IPS DF 6.9 (cell line): Measurements from ENCODE around the gene ETFBKMT.

Experiments
- DNase-seq: peaks from one replicate; pipeline ENCODE4 v3.0.0-alpha.2; 2013; ENCODE audit warnings: low read depth, low spot score
- H3K27ac ChIP-seq: one replicate; pipeline ENCODE4 v1.5.1; 2013; ENCODE audit warnings: low read length, control low read depth
- H3K27me3 ChIP-seq: 2 replicates; pipeline ENCODE4 v1.6.1; 2013; ENCODE audit warnings: mild to moderate bottlenecking, low read length; ENCODE audit not compliant: control insufficient read depth, insufficient read depth
- H3K36me3 ChIP-seq: 2 replicates; pipeline ENCODE4 v1.6.1; 2013; ENCODE audit warnings: low read length; ENCODE audit not compliant: control insufficient read depth, insufficient read depth
- H3K4me1 ChIP-seq: 2 replicates; pipeline ENCODE4 v1.6.1; 2013; ENCODE audit warnings: low read length; ENCODE audit not compliant: control insufficient read depth, insufficient read depth
- H3K4me3 ChIP-seq: 2 replicates; pipeline ENCODE4 v1.5.1; 2013; ENCODE audit warnings: mild to moderate bottlenecking, low read length
- H3K9me3 ChIP-seq: 2 replicates; pipeline ENCODE4 v1.6.1; 2013; ENCODE audit warnings: low read length, inconsistent platforms; ENCODE audit not compliant: control insufficient read depth, insufficient read depth
- WGBS: extraction: QIAGEN DNeasy Blood & Tissue Kit; methylation state at CpG from one replicate; pipeline ENCODE4 v1.1.7; 2013; ENCODE audit warnings: mixed read lengths, missing lambda C conversion rate; ENCODE audit not compliant: insufficient read length, insufficient coverage; 5-methylcytosine and 5-hydroxymethylcytosine counted together

Gene ETFBKMT

DNA sequence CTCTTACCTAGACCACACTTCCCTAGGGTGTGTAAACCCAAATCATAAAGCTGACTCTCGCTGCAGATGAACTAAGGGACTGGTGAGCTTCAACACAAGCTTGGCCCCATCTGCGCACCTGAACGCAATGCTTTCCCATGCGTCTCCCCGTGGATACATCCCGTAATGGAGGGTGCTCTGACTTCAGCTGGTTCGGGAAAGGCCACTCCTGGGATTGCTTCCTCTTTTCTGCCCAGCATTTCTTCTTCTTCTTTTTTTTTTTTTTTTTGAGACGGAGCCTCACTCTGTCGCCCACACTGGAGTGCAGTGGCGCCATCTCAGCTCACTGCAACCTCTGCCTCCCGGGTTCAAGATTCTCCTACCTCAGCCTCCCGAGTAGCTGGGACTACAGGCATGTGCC is 27.7 kb upstream of the ETFBKMT start:
- no CpG with 5 or more reads among the region's 12 CpGs for WGBS
- no peak for DNase-seq
- Histone ChIP-seq H3K36me3 (no peaks in the 10 kb centered on the region), H3K4me3 (no peak overlapping the region), H3K27ac (no peak overlapping the region), H3K27me3 (no peaks in the 10 kb centered on the region), H3K9me3 (no peaks in the 10 kb centered on the region), H3K4me1 (no peaks in the 10 kb centered on the region)

DNA sequence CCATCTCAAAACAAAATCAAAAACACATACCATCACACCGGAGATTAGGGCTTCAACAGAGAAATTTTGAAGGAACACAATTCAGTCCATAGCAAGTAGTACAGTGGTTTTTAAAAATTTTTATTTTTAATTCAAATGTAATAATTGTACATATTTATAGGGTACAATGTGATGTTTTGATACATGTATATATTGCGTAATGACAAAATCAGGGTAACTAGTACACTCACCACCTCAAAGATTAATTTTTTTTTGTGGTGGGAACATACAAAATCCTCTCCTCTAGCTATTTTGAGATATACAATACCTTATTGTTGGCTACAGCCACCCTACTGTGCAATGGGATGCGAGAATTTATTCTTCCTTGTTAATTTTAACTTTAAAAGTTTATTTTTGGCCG is 26.0 kb upstream of the ETFBKMT start:
- Histone ChIP-seq H3K9me3 (no peaks in the 10 kb centered on the region), H3K4me1 (no peaks in the 10 kb centered on the region), H3K4me3 (no peak overlapping the region), H3K27ac (no peak overlapping the region), H3K27me3 (no peaks in the 10 kb centered on the region), H3K36me3 (no peaks in the 10 kb centered on the region)
- DNase-seq = no peak
- no CpG with 5 or more reads among the region's 4 CpGs for WGBS

DNA sequence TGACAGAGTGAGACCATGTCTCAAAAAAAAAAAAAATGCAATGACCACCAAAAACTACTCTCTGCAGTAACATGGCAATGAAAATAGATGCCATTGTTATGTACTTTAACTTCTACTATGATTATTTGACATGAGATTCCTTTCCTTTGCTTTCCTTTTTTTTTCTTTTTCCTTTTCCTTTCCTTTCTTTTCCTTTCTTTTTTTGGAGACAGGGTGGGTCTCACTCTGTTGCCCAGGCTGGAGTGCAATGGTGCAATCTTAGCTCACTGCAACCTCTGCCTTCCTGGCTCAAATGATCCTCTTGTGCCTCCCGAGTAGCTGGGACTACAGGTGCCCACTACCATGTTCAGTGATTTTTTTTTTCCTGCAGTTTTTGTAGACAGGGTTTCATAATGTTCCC is 24.9 kb upstream of the ETFBKMT start:
- no peak for DNase-seq
- Histone ChIP-seq H3K27me3 (no peaks in the 10 kb centered on the region), H3K4me1 (no peaks in the 10 kb centered on the region), H3K27ac (no peak overlapping the region), H3K36me3 (no peaks in the 10 kb centered on the region), H3K9me3 (no peaks in the 10 kb centered on the region), H3K4me3 (no peak overlapping the region)
- no CpG with 5 or more reads among the region's 1 CpG for WGBS

DNA sequence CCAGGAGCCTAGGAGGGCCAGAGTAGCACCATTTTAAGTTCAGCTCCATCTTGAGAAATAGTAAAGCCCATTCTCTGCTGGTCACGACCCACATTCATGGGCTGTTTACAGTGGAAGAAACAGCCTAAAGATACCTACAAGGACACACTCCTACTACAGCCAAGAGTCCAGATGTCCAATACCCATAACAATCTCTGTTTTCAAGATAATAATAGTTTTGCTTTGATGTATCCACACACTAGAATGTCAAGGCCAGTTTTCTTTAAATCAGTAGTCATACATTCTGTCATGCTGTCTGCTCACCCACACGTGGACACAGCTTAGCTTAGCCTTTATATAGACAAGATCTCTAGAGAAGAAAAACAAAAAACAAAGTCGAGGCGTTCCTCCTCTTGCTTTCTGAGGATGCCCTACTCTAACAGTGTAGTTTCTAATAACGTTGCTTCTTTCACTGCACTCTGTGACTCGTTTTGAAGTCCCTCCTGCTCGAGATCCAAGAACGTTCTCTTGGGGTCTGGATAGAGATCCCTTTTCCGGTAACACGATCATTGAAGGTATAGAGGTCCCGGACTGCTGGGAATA is 17.9 kb upstream of the ETFBKMT start:
- no peaks in the 10 kb centered on the region for H3K9me3 ChIP-seq

DNA sequence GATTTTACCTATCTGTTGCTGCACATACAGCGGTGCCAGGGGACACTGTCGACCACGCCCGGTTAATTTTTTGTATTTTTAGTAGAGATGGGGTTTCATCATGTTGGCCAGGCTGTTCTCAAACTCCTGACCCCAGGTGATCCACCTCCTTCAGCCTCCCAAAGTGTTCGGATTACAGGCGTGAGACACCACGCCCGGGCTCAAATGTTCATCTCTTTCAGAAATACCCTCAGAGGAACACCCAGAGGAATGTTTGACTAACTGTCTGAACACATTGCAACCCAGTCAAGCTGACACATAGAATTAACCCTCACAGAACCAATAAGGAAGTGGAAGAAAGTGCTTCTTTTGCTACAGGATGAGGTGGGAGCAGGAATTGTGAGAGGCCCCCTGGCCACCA is 15.0 kb upstream of the ETFBKMT start:
- H3K36me3 ChIP-seq = no peaks in the 10 kb centered on the region
- H3K9me3 ChIP-seq = no peaks in the 10 kb centered on the region
- no peaks in the 10 kb centered on the region for H3K4me1 ChIP-seq
- no peak overlapping the region for H3K4me3 ChIP-seq
- H3K27me3 ChIP-seq = no peaks in the 10 kb centered on the region
- no CpG with 5 or more reads among the region's 8 CpGs for WGBS
- no peak for DNase-seq
- no peak overlapping the region for H3K27ac ChIP-seq

More for the DNA sequence above, 17.9 kb upstream of the ETFBKMT start:
- H3K36me3 ChIP-seq = no peaks in the 10 kb centered on the region
- H3K27me3 ChIP-seq = no peaks in the 10 kb centered on the region
- no peaks in the 10 kb centered on the region for H3K4me1 ChIP-seq
- H3K27ac ChIP-seq = no peak overlapping the region
- H3K4me3 ChIP-seq = no peak overlapping the region
- DNase-seq = no peak
- WGBS = no CpG with 5 or more reads among the region's 11 CpGs

DNA sequence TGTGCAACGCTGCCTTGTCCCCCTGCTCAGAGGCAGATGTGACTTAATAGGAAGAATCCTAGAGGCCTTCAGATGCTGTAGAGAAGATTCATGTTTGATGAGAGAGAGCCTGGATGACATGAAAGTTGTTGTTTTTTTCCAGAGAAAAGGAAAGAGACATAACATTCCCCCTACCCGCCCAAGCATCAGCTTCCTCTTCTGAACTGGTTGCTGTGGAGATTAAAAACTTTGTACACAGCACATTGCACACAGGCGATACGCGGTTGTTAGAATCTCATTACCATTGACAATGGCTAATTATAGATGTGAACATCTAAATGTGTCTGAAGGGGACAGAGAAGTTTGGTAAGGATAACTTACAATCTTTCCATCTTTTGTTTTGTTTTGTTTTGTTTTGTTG is 13.6 kb upstream of the ETFBKMT start:
- Histone ChIP-seq H3K27ac (no peak overlapping the region), H3K27me3 (no peaks in the 10 kb centered on the region), H3K9me3 (no peaks in the 10 kb centered on the region), H3K4me1 (no peaks in the 10 kb centered on the region), H3K36me3 (no peaks in the 10 kb centered on the region), H3K4me3 (no peak overlapping the region)
- no peak for DNase-seq
- WGBS = no CpG with 5 or more reads among the region's 5 CpGs

DNA sequence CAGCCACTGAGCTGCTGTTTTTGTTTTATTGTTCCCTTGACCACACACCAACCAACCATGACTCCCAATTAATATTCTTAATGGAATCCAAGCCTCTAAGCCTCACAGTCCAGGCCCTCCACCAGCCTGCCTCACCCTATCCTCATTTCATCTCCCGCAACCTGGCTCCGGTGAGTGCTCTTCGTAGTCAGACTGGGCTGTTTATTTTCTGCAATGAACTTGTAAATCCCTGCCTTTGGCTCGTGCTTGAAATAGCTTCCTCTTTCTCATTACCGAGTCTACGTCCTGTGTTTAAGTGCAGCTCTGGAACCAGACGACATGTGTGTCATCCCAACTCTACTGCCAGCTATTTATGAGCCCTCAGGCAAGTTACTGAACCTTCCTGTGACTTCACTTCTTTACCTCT is 12.4 kb upstream of the ETFBKMT start:
- no peak for DNase-seq
- Histone ChIP-seq H3K4me3 (no peak overlapping the region), H3K4me1 (no peaks in the 10 kb centered on the region), H3K36me3 (no peaks in the 10 kb centered on the region), H3K9me3 (no peaks in the 10 kb centered on the region), H3K27ac (no peak overlapping the region), H3K27me3 (no peaks in the 10 kb centered on the region)
- no CpG with 5 or more reads among the region's 7 CpGs for WGBS

GRCh38 chr12:31650918-31651317 is 8.6 kb upstream of the ETFBKMT start:
- no peak for DNase-seq
- no CpG with 5 or more reads among the region's 6 CpGs for WGBS
- H3K27ac ChIP-seq = no peak overlapping the region
- no peaks in the 10 kb centered on the region for H3K4me1 ChIP-seq
- no peak overlapping the region for H3K4me3 ChIP-seq
- no peaks in the 10 kb centered on the region for H3K36me3 ChIP-seq
- no peaks in the 10 kb centered on the region for H3K27me3 ChIP-seq
- H3K9me3 ChIP-seq = no peaks in the 10 kb centered on the region

GRCh38 chr12:31651893-31652521 is 7.5 kb upstream of the ETFBKMT start:
- Histone ChIP-seq H3K27ac (no peak overlapping the region), H3K36me3 (no peaks in the 10 kb centered on the region), H3K4me1 (no peaks in the 10 kb centered on the region), H3K27me3 (no peaks in the 10 kb centered on the region), H3K4me3 (no peak overlapping the region), H3K9me3 (no peaks in the 10 kb centered on the region)
- WGBS = no CpG with 5 or more reads among the region's 18 CpGs
- DNase-seq = no peak

- WGBS = no CpG with 5 or more reads among the region's 4 CpGs
- H3K4me1 ChIP-seq = no peaks in the 10 kb centered on the region
- no peak overlapping the region for H3K27ac ChIP-seq
- no peaks in the 10 kb centered on the region for H3K9me3 ChIP-seq
- H3K36me3 ChIP-seq = no peaks in the 10 kb centered on the region
- H3K27me3 ChIP-seq = no peaks in the 10 kb centered on the region
- H3K4me3 ChIP-seq = no peak overlapping the region
- no peak for DNase-seq
Measured at GRCh38 chr12:31655208-31655607, 4.3 kb upstream of the ETFBKMT start.

DNA sequence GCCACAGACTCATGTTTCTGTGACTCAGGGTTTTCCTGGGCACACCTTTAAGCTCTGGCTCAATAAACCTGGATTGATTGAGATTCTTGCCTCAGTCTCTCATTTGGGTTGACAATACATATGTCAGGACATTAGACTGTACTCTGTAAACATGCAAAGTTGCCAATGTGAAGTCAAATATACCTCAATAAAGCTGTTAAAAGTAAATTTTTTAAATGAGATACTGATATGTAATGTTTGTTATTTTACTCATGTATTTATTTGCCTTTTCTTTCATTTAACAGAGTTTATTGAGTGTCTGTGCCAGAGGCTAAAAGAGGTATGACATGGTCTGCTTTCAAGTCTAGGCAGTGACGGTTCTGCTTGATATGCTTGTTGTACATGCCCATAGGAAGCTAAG is 3.7 kb upstream of the ETFBKMT start:
- no CpG with 5 or more reads among the region's 1 CpG for WGBS
- H3K27ac ChIP-seq = no peak overlapping the region
- no peaks in the 10 kb centered on the region for H3K27me3 ChIP-seq
- no peak for DNase-seq
- H3K36me3 ChIP-seq = no peaks in the 10 kb centered on the region
- no peaks in the 10 kb centered on the region for H3K9me3 ChIP-seq
- no peaks in the 10 kb centered on the region for H3K4me1 ChIP-seq
- H3K4me3 ChIP-seq = no peak overlapping the region
